ELF-1 (cell line): ENCODE measurements around the gene CERS2.

Source experiments
- DNase-seq: peaks from one replicate; pipeline ENCODE4 v3.0.0-alpha.2; 2016; ENCODE audit warnings: low read depth, low spot score

The CERS2 gene, protein sequence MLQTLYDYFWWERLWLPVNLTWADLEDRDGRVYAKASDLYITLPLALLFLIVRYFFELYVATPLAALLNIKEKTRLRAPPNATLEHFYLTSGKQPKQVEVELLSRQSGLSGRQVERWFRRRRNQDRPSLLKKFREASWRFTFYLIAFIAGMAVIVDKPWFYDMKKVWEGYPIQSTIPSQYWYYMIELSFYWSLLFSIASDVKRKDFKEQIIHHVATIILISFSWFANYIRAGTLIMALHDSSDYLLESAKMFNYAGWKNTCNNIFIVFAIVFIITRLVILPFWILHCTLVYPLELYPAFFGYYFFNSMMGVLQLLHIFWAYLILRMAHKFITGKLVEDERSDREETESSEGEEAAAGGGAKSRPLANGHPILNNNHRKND

GRCh38 chr1:150974580-150975478, at the start of gene CERS2:
TSS of gene CERS2 (minus strand) at chr1:150974835. CDS start at chr1:150969090, 5,745 bp downstream.
- peak; percentile 66 for DNase-seq

DNA sequence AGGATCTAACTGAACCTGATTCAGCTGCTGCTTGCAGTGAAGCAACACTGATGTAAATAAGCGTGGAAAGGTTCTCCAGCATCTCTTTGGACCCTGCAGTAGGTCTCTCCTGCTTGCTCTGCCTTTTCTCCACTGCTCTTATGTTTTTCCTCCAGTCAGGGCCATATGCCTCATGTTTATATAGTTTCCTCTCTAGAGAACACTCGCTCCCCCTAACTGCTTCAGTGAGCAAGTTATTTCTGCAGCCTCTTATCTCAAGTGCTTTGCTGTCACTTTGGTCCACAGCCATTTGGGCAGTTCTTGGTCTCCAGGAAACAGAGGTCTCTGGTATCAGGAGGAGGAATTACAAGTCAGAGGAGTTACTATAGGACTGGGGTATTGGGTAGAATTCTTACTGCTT, 38.9 kb upstream of the CERS2 start:
- no peak for DNase-seq

DNA sequence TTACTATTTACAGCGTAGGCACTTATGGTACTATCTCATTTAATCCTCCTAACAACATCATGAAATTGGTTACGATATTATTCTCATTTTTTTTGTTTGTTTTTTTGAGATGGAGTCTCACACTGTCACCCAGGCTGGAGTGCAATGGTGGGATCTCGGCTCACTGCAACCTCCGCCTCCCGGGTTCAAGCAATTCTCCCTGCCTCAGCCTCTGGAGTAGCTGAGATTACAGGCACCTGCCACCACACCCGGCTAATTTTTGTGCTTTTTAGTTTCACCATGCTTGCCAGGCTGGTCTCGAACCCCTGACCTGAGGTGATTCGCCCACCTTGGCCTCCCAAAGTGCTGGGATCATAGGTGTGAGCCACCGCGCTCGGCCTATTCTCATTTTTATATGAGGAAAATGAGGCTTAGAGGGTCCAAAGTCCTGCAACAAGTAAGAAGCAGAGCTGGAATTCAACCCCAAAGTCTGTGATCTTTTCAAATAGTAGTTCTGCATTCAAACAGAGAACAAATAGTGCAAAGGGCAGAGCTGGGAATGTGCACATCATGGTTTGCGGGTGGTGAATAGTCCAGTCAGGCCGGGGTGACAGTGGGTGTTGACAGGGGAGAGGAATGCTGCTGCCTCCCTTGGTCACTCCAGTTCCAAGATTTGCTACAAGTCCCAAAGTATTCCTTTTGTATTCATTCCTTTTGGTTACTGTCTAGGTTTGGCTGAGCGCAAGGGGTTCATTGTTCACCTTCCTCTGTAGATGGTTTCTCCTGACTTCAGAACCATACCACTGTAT, 38.2 kb upstream of the CERS2 start:
- DNase-seq = no peak

DNA sequence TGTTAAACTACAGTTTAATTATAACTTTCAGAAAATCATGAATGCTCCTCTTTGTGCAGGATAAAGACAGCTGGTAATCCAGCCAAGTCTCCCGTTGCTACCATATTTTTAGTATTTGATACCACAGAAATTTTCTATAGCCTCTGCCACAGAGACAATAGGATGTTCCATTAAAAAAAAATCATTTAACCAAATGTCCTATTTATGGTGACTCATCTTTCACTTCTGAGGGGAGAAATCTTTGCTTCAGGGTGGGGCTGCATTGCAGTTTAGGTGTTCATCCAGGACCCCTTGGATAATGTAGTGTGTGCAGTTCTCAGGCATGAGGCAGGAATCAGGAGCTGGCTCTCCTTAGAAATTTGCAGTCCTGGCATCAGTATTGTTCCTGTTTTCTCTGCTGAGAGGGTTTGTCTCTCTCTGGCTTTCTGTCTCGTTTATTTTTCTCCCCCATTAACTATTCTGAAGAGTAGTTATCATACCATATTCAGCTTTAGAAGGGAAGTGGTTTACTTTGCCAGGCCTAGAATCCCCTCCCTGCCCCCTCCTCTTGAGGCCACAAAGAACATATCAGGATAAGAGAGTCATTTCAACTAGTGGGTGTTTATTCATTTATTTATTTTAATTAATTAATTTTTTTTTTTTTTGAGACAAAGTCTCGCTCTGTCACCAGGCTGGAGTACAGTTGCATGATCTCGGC, 36.7 kb upstream of the CERS2 start:
- no peak for DNase-seq

DNA sequence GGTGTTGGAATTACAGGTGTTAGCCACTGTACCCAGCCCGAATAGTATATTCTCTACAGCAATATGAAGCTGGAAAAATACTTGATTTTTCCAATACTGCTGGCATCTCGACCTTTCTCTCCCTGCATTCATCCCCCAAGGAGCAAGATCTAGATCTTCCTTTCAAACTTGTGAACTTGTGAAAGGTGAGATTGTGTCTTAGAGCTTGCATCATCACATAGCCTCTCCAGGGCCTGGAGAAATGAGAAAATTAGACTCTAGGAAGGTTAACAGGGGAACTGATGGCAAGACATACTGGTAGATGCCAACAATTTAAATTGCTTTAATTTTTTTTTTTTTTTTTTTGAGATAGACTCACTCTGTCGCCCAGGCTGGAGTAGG, 35.7 kb upstream of the CERS2 start:
- DNase-seq = no peak

- no peak for DNase-seq
Observed at GRCh38 chr1:151009674-151010345, 35.2 kb upstream of the CERS2 start.

- no peak for DNase-seq
Observed at GRCh38 chr1:151009206-151009587, 34.6 kb upstream of the CERS2 start.

DNA sequence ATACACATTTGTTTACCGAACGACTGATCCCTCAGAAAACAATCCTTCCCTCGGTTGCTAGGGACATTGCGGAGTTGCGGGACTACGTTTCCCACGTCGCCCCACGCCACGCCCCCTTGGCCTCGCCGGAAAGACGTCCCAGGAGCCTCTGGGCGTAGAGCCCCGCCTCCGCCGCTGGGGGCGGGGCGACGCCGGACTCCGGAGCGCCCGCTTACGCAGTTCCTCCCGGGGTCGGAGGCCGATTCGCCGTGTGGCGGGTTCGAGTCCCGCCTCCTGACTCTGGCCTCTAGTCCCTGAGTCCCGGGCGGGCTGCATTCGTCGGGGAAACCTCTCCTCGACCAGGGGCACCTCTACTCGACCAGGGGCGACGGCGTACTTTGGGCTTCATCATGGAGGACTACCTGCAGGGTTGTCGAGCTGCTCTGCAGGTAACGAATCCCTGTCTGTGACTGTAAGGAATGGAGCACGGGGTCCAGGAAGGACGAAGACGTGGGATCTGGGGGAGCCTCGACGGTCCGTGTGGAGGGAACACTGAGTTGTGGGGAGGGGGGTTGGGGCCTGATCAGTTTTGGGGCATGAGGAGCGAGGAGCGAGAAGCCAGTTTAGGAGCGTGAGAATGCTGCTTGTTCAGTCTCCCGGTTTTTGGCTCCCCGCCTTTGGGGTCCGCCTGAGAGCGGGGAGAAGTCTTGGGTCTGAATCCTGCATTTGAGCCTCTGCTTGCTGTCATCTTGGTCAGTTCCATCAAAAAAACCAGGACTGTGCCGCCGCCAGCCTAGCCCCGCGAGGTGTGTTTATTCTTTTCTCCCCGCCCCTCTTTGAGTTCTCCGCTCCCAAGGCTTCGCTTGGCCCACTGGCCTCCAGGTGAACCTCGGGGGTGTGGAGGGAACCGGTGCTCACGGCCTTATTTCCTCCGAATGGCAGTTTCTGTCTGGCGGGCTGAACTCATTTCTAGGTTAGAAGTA, 33.9 kb upstream of the CERS2 start, which contains the start of gene PRUNE1:
TSS of gene PRUNE1 (plus strand) at position 206 of the 962 bp plus-strand sequence. CDS start at position 390, 184 bp downstream.
- DNase-seq = peak; percentile 96

GRCh38 chr1:151007853-151008243, 33.2 kb upstream of the CERS2 start:
- DNase-seq = no peak

GRCh38 chr1:151006327-151007052, 31.9 kb upstream of the CERS2 start, which contains the start of gene MINDY1:
TSS of gene MINDY1 (minus strand) at chr1:151006902. CDS start at chr1:151002617, 4,285 bp downstream.
- DNase-seq = peak; percentile 91

DNA sequence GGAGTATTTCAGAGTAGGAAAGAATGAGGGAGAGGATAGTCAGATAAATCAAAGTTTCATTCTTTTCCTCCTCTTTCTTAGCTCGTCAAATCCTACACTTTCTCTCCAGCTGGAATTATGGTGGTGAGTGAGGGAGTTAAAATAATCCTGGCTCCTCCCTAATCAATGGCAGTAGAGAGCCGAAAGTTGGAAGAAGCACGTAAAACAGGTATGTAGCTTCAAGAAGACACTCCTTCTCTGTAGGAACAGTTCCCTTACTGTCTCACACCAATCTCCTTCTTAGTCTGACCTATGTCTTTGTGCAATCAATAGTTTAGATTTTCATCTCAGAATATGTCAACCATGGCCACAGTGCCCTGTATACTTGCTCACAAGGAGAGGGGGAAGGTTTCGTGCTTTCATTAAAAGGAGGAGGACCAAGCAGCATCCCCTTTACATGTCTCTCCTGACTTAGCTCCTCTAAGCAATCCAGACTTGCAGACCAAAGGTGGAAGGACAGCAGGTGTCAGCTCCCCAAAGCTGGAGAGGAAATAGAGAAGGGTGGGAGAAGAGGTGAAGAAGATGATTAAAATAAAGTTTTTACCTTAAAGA, 31.2 kb upstream of the CERS2 start:
- DNase-seq = no peak

- DNase-seq = no peak
Observed at GRCh38 chr1:151003180-151003579, 28.5 kb upstream of the CERS2 start.

DNA sequence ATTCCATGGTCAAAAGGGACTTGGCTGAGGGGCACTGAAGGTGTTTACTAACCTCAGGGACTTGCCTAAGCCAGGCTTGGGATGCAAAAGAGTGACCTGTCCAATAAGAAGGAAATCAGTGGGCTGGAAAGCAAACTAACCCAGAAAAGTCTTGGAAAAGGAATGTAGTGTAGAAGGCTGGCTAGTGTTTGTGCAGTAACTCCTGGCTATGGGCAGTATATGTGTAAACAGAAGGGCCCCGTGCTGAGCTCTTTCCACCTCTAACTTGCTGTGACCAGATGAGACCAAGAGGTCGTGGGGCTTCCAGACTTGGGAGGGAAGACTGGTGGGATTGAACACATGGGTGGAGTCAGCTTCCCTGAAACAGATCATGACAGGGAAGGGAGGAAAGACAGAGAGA, 28.0 kb upstream of the CERS2 start:
- DNase-seq = no peak

DNA sequence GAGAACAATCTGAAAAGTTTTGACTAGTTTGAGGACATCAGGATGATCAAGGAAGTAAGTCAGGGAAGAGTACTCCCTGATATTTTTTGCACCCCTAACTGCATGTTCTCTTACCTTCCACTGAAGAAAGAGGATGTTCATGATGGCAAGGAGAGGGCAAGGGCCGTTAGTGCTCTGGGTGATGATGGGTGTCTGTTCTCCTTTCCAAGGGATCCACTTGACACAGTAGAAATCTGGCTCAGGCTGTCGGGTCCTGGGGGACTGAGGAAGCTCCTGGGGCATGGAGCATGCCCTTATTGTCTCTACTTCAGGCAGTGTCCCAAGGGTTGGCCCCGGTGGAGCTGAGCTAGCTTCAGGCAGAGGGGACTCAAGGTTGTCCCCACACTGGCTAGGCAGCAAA, 27.4 kb upstream of the CERS2 start:
- no peak for DNase-seq

DNA sequence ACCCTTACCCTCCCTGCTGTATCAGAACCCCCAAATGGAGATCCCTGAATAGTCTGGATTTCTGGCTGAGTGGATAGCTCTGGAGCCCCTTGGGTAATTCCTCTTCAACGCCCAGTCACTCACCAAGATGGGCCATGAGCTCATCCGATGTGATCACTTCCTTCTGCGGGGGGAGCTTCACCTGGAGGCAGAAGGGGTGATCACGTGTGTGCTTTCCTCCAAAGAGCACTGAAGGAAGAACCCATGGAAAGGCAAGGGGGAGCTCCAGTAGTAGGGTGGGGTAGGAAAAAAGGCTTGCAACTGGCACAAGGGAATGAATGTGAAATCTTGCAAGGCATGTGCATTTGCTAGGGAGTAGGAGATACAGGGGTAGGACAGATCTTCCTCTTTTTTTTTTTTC, 27.0 kb upstream of the CERS2 start:
- DNase-seq = no peak

GRCh38 chr1:151000408-151000807, 25.8 kb upstream of the CERS2 start:
- no peak for DNase-seq

GRCh38 chr1:150999926-151000325, 25.3 kb upstream of the CERS2 start:
- no peak for DNase-seq

DNA sequence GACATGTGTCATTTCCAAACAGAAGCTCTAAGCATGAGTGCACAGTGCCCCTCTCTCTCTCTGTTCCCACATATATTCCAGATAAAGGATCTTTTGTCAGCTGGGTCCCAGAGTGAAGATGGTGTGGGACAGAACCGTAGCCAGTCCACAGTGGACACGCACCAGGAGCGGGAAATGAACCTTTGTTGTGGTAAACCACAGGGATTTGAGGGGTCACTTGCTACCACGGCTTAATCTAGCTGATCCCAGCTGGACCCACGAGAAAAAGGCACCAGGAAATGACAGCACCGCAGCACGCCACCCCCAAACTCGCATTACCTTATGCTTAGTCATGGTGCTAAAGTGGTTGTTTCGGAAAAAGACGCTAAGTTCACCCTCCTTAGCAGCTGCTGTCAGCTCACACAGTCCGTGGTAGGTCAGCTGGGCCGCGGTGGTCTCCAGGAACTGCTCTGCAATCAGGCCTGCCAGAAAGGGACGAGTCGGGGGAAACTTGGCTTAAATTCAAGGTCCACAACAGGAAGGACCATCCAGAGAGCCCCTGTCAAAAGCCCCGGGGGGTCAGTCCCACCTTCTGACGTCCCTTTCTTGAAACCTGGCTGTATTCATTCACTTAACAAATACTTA, 24.5 kb upstream of the CERS2 start:
- no peak for DNase-seq
